ENCODE data around the gene EIF2AK3.
A peak's percentile ranks its signal among the peaks of the same experiment; 100 is the strongest.
"Not testable (repeated sequence)": the region's sequence is repeated elsewhere in the genome, so short reads cannot be mapped to it uniquely, and the experiment has no call there.

EIF2AK3 gene

GRCh38 chr2:88627055-88627855 lies at the start of gene EIF2AK3:
EIF2AK3 (minus strand) TSS chr2:88627464; CDS start chr2:88627274, 190 bp downstream.
- peak; percentile 81 to 92 (median 87) for DNase-seq (ENCODE audit: low read depth in 3 of 3, low spot score in 1 of 3)

GRCh38 chr2:88673363-88673762 lies 46.1 kb upstream of the EIF2AK3 start:
- no peak for DNase-seq (ENCODE audit: low read depth in 3 of 3, low spot score in 1 of 3)

GRCh38 chr2:88671786-88672427 lies 44.6 kb upstream of the EIF2AK3 start:
- DNase-seq (ENCODE audit: low read depth in 3 of 3, low spot score in 1 of 3) = no peak

- no peak for DNase-seq (ENCODE audit: low read depth in 3 of 3, low spot score in 1 of 3)
Measured at GRCh38 chr2:88669482-88670214, 42.4 kb upstream of the EIF2AK3 start.

- DNase-seq (ENCODE audit: low read depth in 3 of 3, low spot score in 1 of 3) = no peak
Measured at GRCh38 chr2:88668862-88669261, 41.6 kb upstream of the EIF2AK3 start.

- no peak for DNase-seq (ENCODE audit: low read depth in 3 of 3, low spot score in 1 of 3)
Measured at GRCh38 chr2:88667219-88667618, 40.0 kb upstream of the EIF2AK3 start.

- DNase-seq (ENCODE audit: low read depth in 3 of 3, low spot score in 1 of 3) = no peak
Measured at GRCh38 chr2:88666576-88666975, 39.3 kb upstream of the EIF2AK3 start.

- no peak for DNase-seq (ENCODE audit: low read depth in 3 of 3, low spot score in 1 of 3)
Measured at GRCh38 chr2:88660622-88661021, 33.4 kb upstream of the EIF2AK3 start.

- no peak for DNase-seq (ENCODE audit: low read depth in 3 of 3, low spot score in 1 of 3)
Measured at GRCh38 chr2:88659538-88659915, 32.3 kb upstream of the EIF2AK3 start.

GRCh38 chr2:88658881-88659537 lies 31.7 kb upstream of the EIF2AK3 start:
- no peak for DNase-seq (ENCODE audit: low read depth in 3 of 3, low spot score in 1 of 3)

- no peak for DNase-seq (ENCODE audit: low read depth in 3 of 3, low spot score in 1 of 3)
Measured at GRCh38 chr2:88658326-88658725, 31.1 kb upstream of the EIF2AK3 start.

- no peak for DNase-seq (ENCODE audit: low read depth in 3 of 3, low spot score in 1 of 3)
Measured at GRCh38 chr2:88657131-88657530, 29.9 kb upstream of the EIF2AK3 start.

GRCh38 chr2:88656690-88657089 lies 29.4 kb upstream of the EIF2AK3 start:
- no peak for DNase-seq (ENCODE audit: low read depth in 3 of 3, low spot score in 1 of 3)

GRCh38 chr2:88654714-88655113 lies 27.4 kb upstream of the EIF2AK3 start:
- DNase-seq (ENCODE audit: low read depth in 3 of 3, low spot score in 1 of 3) = no peak

GRCh38 chr2:88651646-88652045 lies 24.4 kb upstream of the EIF2AK3 start:
- DNase-seq (ENCODE audit: low read depth in 3 of 3, low spot score in 1 of 3) = no peak

GRCh38 chr2:88645291-88645882 lies 18.1 kb upstream of the EIF2AK3 start:
- DNase-seq (ENCODE audit: low read depth in 3 of 3, low spot score in 1 of 3) = not testable (repeated sequence)

GRCh38 chr2:88642278-88642677 lies 15.0 kb upstream of the EIF2AK3 start:
- no peak for DNase-seq (ENCODE audit: low read depth in 3 of 3, low spot score in 1 of 3)

GRCh38 chr2:88641330-88641729 lies 14.1 kb upstream of the EIF2AK3 start:
- DNase-seq (ENCODE audit: low read depth in 3 of 3, low spot score in 1 of 3) = no peak

GRCh38 chr2:88639865-88640264 lies 12.6 kb upstream of the EIF2AK3 start:
- no peak for DNase-seq (ENCODE audit: low read depth in 3 of 3, low spot score in 1 of 3)

- DNase-seq (ENCODE audit: low read depth in 3 of 3, low spot score in 1 of 3) = no peak
Measured at GRCh38 chr2:88638743-88639142, 11.5 kb upstream of the EIF2AK3 start.

GRCh38 chr2:88638123-88638650 lies 10.9 kb upstream of the EIF2AK3 start:
- no peak for DNase-seq (ENCODE audit: low read depth in 3 of 3, low spot score in 1 of 3)

Measured in stimulated activated CD4-positive, alpha-beta T cell treated with anti-CD3 and anti-CD28 coated beads, TNF-alpha, amount 100 ng/mL, for 1 hour (primary cell).